ENCODE data around the gene PLCB1. TPM values are rescaled to one million over a fixed set of nuclear protein-coding genes. Genes with fewer than 3 reads are reported as not detected.

The PLCB1 gene
- total and polyA plus RNA-seq, 2 donors: 16.8 to 147 TPM

GRCh38 chr20:8711501-8711900, 579.4 kb downstream of the PLCB1 start:
- 95% methylated on average over 3 of the region's 3 CpGs for WGBS
- H3K4me1 ChIP-seq (ENCODE audit: insufficient read depth): no peaks in the 10 kb centered on the region
- H3K4me3 ChIP-seq (ENCODE audit: low read depth, low read length): no peak overlapping the region
- H3K36me3 ChIP-seq (ENCODE audit: insufficient read depth): no peaks in the 10 kb centered on the region
- no peak for DNase-seq (ENCODE audit: extremely low spot score)
- no peak overlapping the region for H3K27ac ChIP-seq (ENCODE audit: low read depth)

- no peak for DNase-seq (ENCODE audit: extremely low spot score)
- no peak overlapping the region for H3K4me3 ChIP-seq (ENCODE audit: low read depth, low read length)
- no peak overlapping the region for H3K27ac ChIP-seq (ENCODE audit: low read depth)
- 92% methylated on average over 3 of the region's 3 CpGs for WGBS
- H3K36me3 ChIP-seq (ENCODE audit: insufficient read depth): no peaks in the 10 kb centered on the region
- no peaks in the 10 kb centered on the region for H3K4me1 ChIP-seq (ENCODE audit: insufficient read depth)
Observed at GRCh38 chr20:8714206-8714605, 582.1 kb downstream of the PLCB1 start.

DNA sequence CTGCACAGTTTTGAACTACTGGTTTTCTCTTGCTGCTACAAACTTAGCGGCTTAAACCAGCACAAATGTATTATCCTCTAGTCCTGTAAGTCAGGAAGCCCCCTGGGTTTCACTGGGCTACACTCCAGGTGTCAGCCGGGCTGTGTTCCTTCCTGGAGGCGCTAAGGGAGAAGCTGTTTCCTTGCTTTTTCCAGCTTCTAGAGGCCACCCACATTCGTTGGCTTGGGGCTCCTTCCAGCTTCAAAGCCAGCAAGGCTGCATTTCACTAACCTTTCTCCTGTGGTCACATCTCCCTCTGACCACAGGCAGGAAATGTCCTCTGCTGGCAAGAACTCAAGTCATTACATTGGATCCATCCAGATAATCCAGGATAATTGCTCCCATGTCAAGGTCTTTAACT, 586.2 kb downstream of the PLCB1 start:
- DNase-seq (ENCODE audit: extremely low spot score): no peak
- no peak overlapping the region for H3K27ac ChIP-seq (ENCODE audit: low read depth)
- 80% methylated on average over 4 of the region's 4 CpGs for WGBS
- no peaks in the 10 kb centered on the region for H3K4me1 ChIP-seq (ENCODE audit: insufficient read depth)
- H3K4me3 ChIP-seq (ENCODE audit: low read depth, low read length): no peak overlapping the region
- no peaks in the 10 kb centered on the region for H3K36me3 ChIP-seq (ENCODE audit: insufficient read depth)

DNA sequence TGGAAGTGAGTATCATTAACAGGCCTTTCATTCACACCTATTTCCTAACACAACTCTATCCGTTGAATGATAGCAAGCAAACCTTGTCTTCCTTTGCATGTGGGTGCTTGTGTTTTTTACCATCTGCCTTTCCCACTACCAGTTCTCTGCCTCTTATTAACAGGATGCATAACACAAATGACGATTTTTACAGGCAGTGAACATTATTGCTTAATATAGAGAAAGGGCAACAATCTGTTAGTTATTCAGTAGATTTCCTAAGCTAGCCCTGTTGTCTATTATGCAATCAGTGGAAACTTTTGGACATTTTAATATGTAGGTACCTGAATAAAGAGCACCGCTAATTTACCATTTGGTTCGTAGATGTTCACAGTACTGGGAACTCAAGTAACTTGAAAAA, 588.0 kb downstream of the PLCB1 start:
- no peak overlapping the region for H3K4me3 ChIP-seq (ENCODE audit: low read depth, low read length)
- DNase-seq (ENCODE audit: extremely low spot score): no peak
- 69% methylated on average over 4 of the region's 4 CpGs for WGBS
- H3K4me1 ChIP-seq (ENCODE audit: insufficient read depth): no peaks in the 10 kb centered on the region
- no peaks in the 10 kb centered on the region for H3K36me3 ChIP-seq (ENCODE audit: insufficient read depth)
- H3K27ac ChIP-seq (ENCODE audit: low read depth): no peak overlapping the region

GRCh38 chr20:8721098-8721497, 589.0 kb downstream of the PLCB1 start:
- no peak overlapping the region for H3K27ac ChIP-seq (ENCODE audit: low read depth)
- no peaks in the 10 kb centered on the region for H3K4me1 ChIP-seq (ENCODE audit: insufficient read depth)
- H3K36me3 ChIP-seq (ENCODE audit: insufficient read depth): no peaks in the 10 kb centered on the region
- peak; percentile 15 for DNase-seq (ENCODE audit: extremely low spot score)
- 24% methylated on average over 5 of the region's 5 CpGs for WGBS
- H3K4me3 ChIP-seq (ENCODE audit: low read depth, low read length): no peak overlapping the region

DNA sequence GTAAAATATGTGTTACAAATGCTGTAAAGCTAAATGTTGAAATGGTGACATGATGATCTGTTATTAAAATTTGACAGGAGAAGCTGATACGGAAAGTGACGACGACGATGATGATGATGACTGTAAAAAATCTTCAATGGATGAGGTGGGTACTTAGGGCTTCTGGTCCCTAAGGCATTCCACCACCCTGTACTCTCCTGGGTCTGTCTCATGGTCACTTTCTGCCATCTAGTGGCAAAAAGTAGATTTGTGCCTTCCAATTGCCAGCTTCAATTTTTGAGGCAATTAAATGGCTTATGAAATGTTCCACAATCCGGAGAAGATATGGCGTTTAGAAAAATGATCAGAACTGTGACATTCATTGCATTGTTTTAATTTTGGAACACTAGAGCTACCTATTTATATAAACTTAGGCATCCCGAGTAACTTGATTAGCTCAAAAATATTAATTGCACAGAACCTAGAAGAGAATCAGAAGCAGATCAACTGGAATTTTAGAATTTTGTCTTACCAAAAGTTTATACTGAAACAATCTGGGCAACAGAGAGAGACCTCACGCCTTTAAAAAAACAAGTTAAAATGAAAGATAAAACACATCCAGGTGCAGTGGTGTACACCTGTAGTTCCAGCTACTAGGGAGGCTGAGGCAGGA, 590.3 kb downstream of the PLCB1 start:
- no peak overlapping the region for H3K4me3 ChIP-seq (ENCODE audit: low read depth, low read length)
- H3K36me3 ChIP-seq (ENCODE audit: insufficient read depth): no peaks in the 10 kb centered on the region
- H3K4me1 ChIP-seq (ENCODE audit: insufficient read depth): no peaks in the 10 kb centered on the region
- 40% methylated on average over 8 of the region's 8 CpGs for WGBS
- H3K27ac ChIP-seq (ENCODE audit: low read depth): no peak overlapping the region
- DNase-seq (ENCODE audit: extremely low spot score): peak; percentile 42

- Histone ChIP-seq H3K4me3 (ENCODE audit: low read depth, low read length) (no peak overlapping the region), H3K27ac (ENCODE audit: low read depth) (no peak overlapping the region), H3K4me1 (ENCODE audit: insufficient read depth) (no peaks in the 10 kb centered on the region), H3K36me3 (ENCODE audit: insufficient read depth) (no peaks in the 10 kb centered on the region)
- no peak for DNase-seq (ENCODE audit: extremely low spot score)
Observed at GRCh38 chr20:8723296-8723695, 591.2 kb downstream of the PLCB1 start.

GRCh38 chr20:8724884-8725283, 592.8 kb downstream of the PLCB1 start:
- no peak for DNase-seq (ENCODE audit: extremely low spot score)
- Histone ChIP-seq H3K36me3 (ENCODE audit: insufficient read depth) (no peaks in the 10 kb centered on the region), H3K4me3 (ENCODE audit: low read depth, low read length) (no peak overlapping the region), H3K4me1 (ENCODE audit: insufficient read depth) (no peaks in the 10 kb centered on the region), H3K27ac (ENCODE audit: low read depth) (no peak overlapping the region)
- 98% methylated on average over 2 of the region's 2 CpGs for WGBS

GRCh38 chr20:8726460-8726859, 594.4 kb downstream of the PLCB1 start:
- 91% methylated on average over 2 of the region's 2 CpGs for WGBS
- no peak for DNase-seq (ENCODE audit: extremely low spot score)
- Histone ChIP-seq H3K4me1 (ENCODE audit: insufficient read depth) (no peaks in the 10 kb centered on the region), H3K36me3 (ENCODE audit: insufficient read depth) (no peaks in the 10 kb centered on the region), H3K4me3 (ENCODE audit: low read depth, low read length) (no peak overlapping the region), H3K27ac (ENCODE audit: low read depth) (no peak overlapping the region)

GRCh38 chr20:8735014-8735413, 602.9 kb downstream of the PLCB1 start:
- 85% methylated on average over 3 of the region's 3 CpGs for WGBS
- no peak for DNase-seq (ENCODE audit: extremely low spot score)
- Histone ChIP-seq H3K4me1 (ENCODE audit: insufficient read depth) (no peaks in the 10 kb centered on the region), H3K36me3 (ENCODE audit: insufficient read depth) (no peaks in the 10 kb centered on the region), H3K27ac (ENCODE audit: low read depth) (no peak overlapping the region), H3K4me3 (ENCODE audit: low read depth, low read length) (no peak overlapping the region)

DNA sequence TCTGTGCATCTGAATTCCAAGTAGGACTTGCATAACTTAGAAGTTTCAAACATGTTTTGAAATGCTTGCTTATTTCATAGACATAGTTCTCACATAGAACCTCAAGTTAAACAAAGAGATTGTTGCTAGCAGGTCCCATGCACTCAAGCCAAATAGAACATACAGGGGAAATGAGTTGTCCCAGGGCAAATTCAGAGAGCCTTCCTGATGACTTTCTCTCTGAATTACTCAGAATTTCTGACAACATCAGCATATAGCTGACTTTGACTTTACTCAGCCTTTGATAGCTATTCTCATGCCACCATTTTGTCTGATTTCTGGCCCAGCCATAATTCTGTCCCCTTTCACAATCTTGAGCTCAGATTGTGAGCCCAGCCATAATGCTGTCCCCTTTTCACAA, 603.6 kb downstream of the PLCB1 start:
- DNase-seq (ENCODE audit: extremely low spot score): no peak
- Histone ChIP-seq H3K4me1 (ENCODE audit: insufficient read depth) (no peaks in the 10 kb centered on the region), H3K27ac (ENCODE audit: low read depth) (no peak overlapping the region), H3K36me3 (ENCODE audit: insufficient read depth) (no peaks in the 10 kb centered on the region), H3K4me3 (ENCODE audit: low read depth, low read length) (no peak overlapping the region)

DNA sequence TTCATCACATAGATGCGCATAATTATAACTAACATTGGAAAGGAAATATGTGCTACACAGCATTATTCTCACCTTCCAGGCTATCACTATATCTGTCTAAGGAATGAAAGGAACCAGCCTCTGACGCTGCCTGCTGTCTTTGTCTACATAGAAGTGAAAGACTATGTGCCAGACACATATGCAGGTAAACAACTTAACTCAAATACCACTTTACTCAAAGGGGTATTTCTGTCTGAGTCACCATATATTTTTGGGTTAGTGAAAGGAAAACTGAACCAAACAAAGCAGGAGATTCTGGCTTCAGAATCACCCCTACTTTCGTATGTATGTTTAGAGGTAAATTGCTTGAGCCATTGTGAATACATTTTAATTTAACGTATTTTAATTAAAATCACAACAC, 608.2 kb downstream of the PLCB1 start:
- no peak for DNase-seq (ENCODE audit: extremely low spot score)
- 94% methylated on average over 4 of the region's 4 CpGs for WGBS
- Histone ChIP-seq H3K36me3 (ENCODE audit: insufficient read depth) (peaks cover 2% of the 10 kb centered on the region), H3K27ac (ENCODE audit: low read depth) (no peak overlapping the region), H3K4me1 (ENCODE audit: insufficient read depth) (no peaks in the 10 kb centered on the region), H3K4me3 (ENCODE audit: low read depth, low read length) (no peak overlapping the region)

DNA sequence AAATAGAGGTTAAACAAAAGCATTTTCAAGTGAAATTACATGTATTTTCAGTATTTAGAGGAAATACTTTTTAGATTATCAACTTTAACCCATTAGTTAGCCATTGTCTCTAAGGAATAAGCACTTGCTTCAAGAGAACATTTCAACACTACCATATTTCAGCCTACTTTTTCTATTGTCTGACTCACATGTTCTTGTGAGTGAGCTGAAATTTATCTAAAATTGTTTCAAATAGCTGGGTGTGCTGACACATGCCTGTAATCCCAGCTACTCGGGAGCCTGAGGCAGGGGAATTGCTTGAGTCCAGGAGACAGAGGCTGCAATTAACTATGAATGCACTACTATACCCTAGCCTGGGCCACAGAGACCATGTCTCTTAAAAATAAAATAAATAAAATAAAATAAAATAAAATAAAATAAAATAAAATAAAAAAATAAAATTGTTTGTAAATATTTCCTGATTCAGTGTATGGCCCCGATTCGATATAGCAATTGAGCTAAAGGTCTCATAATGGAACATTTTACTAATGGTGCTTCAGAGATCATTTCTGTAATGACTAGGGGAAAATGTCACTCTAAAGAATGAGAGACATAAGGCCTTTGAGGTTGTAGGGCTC, 612.3 kb downstream of the PLCB1 start:
- 86% methylated on average over 3 of the region's 3 CpGs for WGBS
- no peak for DNase-seq (ENCODE audit: extremely low spot score)
- Histone ChIP-seq H3K36me3 (ENCODE audit: insufficient read depth) (peaks cover 2% of the 10 kb centered on the region), H3K4me1 (ENCODE audit: insufficient read depth) (no peaks in the 10 kb centered on the region), H3K4me3 (ENCODE audit: low read depth, low read length) (no peak overlapping the region), H3K27ac (ENCODE audit: low read depth) (no peak overlapping the region)

- Histone ChIP-seq H3K4me3 (ENCODE audit: low read depth, low read length) (no peak overlapping the region), H3K36me3 (ENCODE audit: insufficient read depth) (no peaks in the 10 kb centered on the region), H3K4me1 (ENCODE audit: insufficient read depth) (no peaks in the 10 kb centered on the region), H3K27ac (ENCODE audit: low read depth) (no peak overlapping the region)
- 60% methylated on average over 8 of the region's 8 CpGs for WGBS
- DNase-seq (ENCODE audit: extremely low spot score): no peak
Observed at GRCh38 chr20:8749101-8749500, 617.0 kb downstream of the PLCB1 start.

DNA sequence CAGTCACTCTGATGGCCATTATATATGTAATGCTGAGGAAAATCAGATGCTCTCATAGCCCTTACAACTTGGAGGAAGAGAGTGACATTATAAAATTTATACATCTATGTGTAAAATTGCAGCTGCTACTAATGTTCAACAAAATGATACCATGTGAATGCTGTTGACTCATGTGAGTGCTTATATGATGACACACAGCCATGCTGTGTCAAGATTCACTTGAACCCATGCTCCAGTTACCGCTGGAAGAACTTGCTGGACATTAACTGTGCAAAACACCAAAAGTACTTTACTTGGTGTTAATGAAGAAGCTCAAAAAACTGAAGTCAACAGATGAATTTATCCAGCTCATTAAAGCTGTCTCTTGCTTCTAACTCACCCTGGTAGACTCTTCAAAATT, 617.9 kb downstream of the PLCB1 start:
- H3K4me3 ChIP-seq (ENCODE audit: low read depth, low read length): no peak overlapping the region
- no peaks in the 10 kb centered on the region for H3K36me3 ChIP-seq (ENCODE audit: insufficient read depth)
- H3K27ac ChIP-seq (ENCODE audit: low read depth): no peak overlapping the region
- DNase-seq (ENCODE audit: extremely low spot score): no peak
- 92% methylated on average over 1 of the region's 1 CpG for WGBS
- no peaks in the 10 kb centered on the region for H3K4me1 ChIP-seq (ENCODE audit: insufficient read depth)
